Measurements from ENCODE around the gene RPL31.

Gene RPL31

DNA sequence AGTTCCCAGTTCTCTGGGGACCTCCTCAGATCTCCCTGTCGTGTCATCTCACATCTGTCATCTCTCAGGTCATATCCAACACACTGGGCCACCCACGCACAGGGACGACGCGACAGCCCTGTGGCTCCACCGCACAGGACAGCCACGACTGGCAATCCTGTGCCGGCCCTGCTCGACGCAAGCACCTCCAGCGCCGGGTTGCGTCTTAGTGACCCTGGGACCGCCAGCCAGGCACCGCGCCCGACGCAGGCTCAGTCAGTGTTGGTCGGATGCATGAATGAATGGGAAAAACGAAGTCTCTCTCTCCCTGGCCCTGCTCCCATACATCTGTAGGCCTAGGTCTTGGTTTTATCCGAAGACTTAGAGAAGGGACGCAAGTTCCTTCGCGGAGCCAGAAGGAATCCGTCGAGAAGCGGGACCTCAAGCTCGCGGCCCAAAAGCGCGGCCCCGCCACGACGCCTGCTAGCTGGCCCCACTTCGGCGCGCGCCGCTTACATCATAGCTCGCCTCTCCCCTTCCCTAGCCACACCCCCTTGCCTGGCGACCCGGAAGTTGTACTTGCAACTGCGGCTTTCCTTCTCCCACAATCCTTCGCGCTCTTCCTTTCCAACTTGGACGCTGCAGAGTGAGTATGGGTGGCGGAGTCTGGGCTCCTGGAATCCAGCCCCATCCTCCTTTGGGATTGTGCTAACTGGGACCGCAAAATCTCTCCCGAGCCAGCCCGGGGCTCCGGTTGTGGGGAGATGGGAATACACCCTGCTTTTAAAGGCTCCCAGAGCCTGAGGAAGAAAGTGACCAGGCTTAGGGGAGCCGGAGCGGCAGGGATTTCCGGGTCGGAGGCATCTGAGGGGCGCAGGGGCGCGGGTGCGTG, at the start of gene RPL31:
TSS of gene RPL31 (plus strand) at position 599 of the 871 bp plus-strand sequence. CDS start 413 bp downstream, outside the sequence.
- DNase-seq = peak; percentile 87

DNA sequence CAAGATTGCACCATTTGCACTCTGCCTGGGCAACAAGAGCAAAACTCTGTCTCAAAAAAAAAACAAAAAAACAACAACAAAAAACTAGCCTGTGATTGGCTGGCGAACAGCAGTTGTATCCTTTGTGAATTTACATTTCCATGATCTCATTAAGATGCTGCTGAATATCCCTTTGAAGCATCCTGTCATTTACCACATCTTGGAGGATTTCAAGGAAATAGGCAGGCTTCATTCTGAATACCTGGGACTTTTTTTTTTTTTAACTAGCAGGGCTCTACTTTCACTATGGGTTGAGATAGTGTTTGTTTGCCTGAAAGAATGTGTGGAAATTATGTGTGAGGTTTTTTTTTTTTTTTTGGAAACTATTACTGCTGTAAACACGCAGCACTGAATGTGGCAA, 49.6 kb upstream of the RPL31 start:
- DNase-seq = no peak

DNA sequence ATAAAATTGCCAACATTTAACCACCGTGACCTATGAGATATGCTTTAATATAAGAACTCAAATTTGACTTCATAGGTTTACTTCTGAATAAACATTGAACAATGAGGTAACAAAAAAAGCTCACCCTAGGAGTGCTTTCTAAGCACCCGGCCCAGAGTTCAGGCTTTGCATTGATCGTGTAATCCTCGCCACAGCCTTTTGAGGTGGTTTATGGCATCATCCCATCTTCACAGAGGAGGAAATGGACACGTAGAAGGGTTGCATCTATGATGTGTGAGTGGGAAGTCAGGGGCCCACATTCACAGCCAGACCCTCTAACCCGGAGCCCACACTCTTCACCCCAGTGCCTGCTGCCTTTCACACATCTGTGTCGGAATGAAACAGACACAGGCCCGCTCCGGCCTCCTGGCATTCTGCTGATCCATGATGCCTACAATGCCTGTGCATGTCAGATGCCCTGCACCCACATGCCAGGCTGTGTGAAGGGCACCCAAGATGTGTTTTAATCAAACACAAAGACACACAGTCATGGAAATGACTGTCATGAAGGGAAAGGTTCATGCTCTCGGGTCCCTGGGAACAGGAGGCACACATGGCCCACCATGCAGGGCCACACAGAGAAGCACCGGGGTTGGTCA, 48.6 kb upstream of the RPL31 start:
- no peak for DNase-seq

DNA sequence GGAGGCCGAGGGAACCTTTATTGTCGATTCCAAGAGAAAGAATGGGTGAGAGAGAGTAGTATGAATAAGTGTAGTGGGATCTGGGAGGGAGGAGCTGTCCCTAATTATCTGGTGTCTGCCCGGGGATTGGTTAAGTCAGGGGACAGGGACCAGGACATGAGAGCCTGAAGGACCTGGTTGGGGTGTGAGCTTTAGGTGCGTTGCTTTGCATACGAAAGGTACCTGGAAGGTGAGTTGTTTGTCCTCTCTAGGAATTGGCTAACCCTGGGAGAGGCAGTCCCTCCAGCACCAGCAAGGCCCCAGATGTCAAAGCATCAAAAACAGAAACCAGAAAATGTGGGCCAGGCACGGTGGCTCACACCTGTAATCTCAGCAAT, 48.1 kb upstream of the RPL31 start:
- no peak for DNase-seq

DNA sequence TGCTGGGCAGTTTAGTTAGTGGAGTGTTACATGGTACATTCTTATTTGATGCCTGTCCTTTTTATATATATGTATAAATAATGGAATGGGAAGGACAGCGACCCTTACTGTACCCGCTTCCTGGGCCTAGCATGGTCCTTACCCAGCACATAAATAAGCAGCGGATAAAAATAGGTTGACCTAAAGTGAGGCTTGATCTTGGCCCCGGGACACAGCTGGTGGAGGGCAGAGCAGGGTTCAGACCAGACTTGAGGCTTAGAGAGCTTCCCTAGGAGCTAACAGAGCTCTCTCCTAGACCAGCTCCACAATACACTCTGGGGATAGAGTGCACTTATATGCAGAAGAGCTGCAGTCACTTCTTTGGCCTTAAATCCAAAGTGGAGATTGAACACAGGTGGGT, 46.9 kb upstream of the RPL31 start:
- DNase-seq = no peak

DNA sequence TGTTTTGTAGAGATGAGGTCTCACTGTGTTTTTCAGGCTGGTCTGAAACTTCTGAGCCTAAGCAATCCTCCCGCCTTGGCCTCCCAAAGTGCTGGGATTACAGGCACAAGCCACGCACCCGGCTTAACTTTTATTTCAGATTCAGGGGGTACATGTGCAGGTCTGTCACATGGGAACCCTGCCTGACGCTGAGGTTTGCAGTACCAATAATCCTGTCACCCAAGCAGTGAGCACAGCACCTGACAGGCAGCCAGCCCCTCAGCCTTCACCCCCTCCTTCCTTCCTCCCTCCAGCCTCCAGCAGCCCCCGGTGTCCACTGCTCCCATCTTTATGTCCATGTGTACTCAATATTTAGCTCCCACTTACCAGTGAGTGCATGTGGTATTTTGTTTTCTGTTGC, 46.0 kb upstream of the RPL31 start:
- no peak for DNase-seq

DNA sequence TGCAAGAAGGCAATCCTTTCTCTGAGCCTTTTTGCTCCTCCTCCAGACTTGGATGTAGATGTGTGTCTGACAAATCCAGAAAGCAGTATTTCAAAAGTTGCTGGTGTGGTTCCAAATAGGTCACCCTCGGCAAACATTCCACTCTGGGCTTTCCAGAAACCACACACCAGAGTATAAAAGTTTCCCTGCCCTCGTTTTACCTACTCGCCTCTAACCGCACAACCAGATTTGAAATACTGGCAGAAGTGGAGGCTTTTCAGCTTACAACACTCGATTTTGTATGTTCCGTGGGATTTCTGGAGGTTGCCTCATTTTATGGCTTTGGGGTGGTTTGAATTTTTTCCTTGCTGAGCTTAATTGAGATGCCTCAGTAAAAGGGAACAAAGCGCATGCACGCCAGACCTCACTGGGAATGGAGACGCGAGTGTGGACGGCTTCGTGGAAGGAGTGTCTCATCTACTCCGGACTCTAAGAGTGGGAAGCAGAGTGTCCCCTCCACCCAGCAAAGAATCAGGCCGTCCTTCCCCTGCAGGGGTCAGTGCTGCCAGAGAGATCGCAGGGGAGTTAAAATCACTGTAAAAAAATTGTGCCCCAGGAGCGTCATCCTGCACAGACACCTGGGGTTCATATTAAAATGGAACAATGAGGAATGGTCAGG, 44.0 kb upstream of the RPL31 start:
- no peak for DNase-seq

DNA sequence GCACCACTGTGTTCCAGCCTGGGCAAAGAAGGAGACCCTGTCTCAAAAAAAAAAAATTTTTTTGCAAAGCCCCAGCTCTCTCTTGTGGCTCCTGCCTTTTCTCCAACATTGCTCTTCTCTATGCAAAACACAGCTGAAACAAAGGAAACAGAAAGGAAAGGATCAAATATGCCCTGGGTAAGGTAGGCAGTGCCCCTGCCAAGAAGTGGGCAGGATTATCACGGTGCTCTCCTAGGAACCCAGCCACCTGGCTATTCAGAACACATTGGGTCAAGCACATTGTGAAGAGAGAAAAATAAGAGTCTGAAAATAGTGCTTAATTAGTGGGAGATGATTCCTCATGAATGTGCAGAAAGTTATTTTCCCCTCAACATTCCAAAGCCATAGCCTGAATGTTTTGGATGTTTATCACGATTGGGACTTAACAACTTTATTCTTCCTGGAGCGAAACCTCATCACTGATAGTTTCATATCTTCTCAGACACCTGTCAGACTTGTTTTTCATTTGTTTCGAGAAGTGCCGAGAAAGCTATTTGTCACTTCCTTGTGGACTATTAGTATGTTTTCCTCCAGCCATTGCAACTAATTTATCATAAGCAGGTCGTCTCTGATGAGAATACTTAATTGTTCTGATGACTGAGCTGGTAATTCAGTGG, 42.7 kb upstream of the RPL31 start:
- no peak for DNase-seq

DNA sequence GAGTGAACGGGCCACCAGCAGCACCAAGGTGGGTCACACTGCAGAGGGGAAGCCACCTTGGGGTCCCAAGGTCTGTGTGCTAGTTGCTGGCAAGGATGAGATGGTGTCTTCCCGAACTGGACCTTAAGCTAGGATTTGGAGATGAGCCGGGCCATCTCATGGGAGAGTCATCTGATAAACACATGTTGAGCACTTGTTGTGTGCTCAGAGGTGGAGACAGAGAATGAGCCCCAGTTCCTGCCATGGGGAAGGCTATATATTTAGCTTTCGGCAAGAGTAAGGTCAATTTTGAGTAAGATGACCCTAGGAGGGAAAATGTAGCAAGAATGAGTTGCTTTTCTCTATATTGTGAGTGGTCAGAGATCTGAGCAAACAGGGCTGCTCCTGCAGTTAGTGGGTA, 41.4 kb upstream of the RPL31 start:
- DNase-seq = no peak

DNA sequence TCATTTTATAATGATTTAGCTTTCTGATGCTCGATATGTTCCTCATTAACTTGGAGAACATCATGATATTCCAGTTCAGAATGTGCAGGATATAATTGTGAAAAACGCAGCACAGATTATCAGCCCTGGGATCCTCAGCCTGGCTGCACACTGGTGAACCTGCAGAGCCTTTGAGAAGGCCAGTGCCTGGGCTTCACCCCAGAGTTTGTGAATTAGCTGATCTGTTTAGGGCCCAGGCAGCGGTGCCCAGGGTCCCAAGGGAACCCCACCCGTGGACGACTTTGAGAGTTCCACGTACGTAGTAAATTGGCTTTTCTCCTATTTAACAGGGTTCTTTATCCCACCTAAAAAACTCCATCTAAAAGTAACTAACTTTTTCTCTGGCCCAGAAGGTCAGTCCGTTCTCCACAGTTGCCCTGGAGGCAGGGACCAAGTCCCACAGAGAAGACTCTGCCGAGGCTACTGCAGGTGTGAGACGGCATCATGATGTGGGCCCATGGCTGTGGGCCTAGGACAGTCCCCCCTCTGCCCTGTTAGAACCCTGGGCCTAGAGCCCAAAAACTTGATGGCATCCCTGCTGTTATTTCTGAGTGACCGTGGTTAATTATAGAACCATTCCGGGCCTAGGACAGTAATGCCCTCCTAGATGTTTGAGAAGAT, 39.6 kb upstream of the RPL31 start:
- no peak for DNase-seq

DNA sequence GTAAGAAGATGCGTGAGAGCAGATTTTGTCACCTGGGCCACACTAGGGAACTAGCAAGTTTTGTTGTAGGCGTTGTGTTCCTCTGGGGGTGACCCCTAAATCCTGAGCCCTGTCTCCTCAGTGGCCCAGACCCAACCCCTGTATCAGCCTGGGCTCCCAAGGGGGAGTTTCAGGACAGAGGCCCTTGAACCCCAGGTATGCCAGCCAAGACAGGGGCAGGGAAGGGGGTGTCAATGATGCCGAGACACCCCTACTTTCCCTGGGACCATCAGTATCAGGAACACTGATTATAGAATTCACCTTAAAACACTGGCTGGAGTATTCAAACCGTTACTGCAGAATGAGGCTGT, 39.1 kb upstream of the RPL31 start:
- no peak for DNase-seq

DNA sequence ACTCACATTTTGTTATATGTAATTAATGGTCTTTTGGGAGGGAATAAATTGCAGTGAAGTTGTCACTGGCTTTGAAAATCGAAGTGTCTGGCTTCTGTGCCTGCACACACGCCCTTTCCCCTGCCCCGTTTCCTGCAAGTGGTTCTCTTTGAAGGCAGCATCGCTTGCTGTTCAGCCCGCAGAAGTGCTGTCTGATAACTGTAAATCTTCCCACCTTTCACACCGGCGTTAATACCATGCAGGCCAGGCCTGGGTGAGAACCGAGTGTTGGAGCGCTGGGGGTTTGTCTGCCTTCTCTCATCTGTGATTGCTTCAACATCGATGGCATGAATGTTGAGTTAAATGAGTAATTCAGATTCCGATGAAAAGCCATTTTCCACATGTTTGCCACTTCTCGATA, 37.9 kb upstream of the RPL31 start:
- no peak for DNase-seq

DNA sequence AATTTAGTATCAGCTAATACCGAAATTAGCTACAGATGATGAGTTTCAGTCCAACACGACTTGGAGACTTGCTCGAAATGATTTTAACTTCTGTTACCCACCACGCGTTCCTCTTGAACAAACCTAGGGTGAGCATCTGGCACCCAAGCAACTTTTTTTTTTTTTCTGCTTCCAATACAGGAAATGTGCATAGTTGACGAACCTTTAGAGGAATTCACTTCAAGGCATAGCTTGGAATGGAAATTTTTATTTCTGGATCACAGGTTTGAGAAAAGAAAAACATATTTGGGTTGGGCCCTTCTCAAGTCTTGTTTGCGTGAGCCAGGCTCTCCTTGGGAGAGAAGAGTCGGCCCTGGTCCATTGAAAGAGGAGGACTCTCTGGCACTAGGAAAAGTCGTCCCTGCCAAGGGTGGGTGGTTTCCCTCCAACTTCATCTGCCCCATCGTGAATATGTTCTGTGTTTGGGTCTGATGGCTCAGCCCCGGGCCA, 37.4 kb upstream of the RPL31 start:
- no peak for DNase-seq

DNA sequence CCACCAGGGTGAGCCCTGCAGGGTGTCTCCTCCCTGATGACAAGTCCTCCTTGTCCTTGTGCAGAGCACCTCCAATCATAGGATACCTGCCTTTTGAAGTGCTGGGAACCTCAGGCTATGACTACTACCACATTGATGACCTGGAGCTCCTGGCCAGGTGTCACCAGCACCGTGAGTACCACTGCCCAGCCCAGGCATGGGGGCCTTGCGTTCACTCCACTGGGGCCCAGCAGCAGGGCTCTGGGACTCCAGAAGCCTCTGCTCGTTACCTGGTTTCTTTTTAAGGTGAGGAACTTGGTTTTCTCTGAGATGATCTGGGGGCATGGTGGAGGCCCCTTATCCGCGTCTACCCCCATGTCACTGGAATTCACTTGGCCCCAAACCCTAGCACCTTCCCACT, 36.5 kb upstream of the RPL31 start:
- DNase-seq = no peak

DNA sequence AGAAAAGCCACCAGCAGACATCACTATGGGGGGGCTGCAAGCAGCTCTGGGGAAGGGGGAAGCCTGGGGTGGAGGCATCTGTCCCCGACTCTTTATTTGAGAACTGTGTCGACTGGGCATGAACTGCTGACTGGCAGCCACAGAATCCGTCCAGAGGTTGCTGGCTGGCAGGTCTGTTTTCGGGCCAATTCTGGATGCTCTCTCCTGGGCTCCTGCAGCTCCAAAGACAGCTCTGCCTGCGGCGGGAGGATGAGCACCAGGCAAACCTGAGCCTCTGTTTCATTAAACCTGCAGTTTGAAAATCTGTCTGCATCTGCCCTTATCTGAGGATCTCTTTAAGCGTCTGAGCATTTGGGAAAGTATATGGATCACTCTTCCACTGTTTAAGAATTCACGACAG, 34.4 kb upstream of the RPL31 start:
- DNase-seq = no peak

DNA sequence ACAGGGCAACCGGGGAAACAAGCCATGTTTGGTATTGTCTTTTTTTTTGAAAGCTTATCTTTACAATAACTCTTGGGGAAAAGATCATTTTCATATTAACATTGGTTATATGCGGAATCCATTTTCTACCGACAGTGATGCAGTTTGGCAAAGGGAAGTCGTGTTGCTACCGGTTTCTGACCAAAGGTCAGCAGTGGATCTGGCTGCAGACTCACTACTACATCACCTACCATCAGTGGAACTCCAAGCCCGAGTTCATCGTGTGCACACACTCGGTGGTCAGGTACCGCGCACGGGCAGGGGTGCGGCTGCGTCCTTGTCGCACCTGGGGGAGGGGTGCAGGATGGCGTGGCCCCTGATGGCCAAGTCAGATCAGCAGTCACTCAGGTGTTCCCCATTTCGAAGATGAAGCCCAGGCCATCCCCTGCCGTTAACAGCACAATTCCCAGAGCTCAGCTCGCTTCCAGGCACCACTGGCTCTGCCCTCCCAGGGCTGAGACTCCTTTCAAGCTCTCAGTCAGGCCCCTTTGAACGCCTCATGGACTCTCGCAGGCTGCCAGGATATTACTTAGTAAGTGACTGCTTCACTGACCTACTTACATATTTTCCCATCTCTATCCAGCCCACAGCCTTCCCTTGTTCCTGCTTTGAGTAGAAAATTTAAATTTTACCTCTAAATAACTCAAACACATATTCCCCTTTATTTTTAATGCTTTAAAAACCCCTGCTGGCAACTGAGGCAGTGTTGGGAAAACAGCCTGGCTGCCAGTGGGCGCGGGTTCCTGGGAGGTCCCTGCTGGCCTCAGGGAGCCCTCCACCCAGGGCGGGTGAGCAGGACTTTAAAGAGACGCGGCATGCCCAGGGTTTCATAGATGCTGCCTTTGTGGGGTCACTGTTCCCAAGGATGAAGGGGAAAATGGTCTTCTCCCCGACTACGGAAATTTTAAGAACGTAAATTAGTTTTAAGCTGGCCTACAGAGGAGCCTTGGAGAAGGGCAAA, 33.6 kb upstream of the RPL31 start:
- DNase-seq = no peak

DNA sequence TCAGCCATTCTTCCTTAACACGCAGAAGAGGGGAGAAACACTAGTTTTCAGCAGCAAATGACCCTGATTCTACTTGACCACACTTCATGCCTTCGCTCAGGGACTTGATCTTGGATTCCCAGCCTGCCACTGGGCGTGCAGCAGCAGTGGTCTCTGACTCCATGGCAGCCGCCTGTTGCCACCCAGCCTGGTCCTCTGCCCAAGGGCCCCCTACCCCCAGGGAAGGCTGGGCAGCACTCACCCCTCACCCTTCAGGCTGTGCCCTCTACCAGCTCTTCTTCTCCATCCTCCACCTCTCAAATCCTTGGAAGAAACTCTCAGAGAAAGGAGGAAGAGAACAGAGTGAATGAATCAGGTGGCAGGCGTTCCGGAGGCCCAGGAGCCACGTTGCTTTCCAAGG, 32.1 kb upstream of the RPL31 start:
- no peak for DNase-seq

DNA sequence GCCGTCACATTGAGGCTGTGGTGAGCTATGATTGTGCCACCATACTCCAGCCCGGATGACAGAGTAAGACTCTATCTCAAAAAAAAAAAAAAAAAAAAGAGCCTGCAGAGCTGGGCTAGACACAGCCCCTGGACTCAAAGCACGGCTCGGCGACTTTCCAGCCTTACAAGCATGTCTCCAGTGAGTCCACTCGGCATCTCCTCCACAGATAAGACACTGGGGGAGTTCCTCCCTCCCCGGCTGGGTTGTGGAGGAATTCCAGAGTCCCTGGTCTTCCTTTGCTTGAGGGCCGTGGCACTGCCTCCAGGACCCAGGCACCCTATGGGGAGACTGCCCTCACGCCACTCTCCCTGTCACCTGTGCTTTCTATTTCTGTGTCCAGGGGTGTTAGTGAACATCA, 30.9 kb upstream of the RPL31 start:
- DNase-seq = no peak

DNA sequence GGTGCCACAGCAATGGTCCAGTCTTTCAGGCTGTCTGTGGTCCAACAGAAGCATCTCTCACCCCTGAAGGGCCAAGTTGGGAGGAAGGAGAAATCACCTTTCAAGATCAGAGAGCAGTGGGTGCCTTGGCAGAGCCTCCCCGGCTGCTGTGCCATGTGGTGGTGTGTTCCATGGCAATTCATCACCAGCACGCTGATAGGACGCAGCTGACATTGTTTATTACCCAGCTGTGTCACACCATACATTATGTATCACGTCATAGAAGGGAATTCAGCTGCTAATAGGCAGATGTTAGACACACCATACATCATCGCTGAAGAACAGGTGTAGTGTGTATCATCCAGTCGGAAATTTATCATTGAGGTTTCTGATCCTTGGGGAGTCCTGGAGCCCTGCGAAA, 29.6 kb upstream of the RPL31 start:
- DNase-seq = no peak

DNA sequence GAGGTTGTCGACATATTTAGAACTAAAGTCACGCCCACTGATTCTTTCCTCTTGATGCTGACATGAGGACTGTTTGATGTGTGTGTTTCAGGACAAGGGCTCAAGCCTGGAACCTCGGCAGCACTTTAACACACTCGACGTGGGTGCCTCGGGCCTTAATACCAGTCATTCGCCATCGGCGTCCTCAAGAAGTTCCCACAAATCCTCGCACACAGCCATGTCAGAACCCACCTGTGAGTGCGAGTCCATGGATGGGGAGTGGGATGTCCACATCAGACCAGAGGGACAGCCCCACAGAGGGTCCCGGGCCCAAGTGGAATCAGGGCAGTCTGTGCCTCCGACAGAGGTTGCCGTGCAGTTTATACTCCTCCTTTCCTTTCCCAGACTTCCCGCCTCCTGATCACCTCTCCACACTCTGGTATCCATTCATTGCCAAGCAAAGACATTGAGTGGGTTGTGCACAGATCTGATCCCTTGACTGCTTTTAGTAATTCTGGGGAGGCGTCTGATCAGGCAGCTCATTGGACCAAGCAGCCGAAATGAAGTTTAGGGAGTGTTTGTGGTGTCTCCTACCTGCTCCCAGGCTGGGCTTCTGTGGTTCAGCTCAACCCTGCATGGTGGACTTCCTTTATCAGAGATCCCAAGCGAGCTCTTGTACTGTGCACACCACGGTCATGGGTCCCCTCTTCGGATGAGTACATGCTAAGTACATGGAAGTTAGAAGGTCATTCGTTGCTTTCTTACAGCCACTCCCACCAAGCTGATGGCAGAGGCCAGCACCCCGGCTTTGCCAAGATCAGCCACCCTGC, 27.2 kb upstream of the RPL31 start:
- DNase-seq = no peak

DNA sequence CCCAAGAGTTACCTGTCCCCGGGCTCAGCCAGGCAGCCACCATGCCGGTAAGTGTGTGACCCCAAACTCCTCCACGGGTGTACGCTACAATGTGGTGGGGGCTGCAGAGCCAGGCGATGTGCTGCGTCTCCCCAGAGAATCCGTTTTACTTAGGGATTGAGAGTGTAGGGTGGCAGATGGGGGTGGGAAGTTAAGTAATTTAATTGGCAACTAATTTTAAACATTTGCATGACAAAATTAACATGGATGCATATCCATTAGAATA, 26.6 kb upstream of the RPL31 start:
- no peak for DNase-seq
